ENCODE measurements around the gene KLHL22. TPM values are rescaled to one million over a fixed set of nuclear protein-coding genes. Genes with fewer than 3 reads are reported as not detected.

Gene KLHL22
- total RNA-seq, 1 donor from 2014 or later = 44.7 TPM

GRCh38 chr22:20537983-20538382 lies 42.4 kb upstream of the KLHL22 start:
- TF ChIP-seq, protein P1, sequence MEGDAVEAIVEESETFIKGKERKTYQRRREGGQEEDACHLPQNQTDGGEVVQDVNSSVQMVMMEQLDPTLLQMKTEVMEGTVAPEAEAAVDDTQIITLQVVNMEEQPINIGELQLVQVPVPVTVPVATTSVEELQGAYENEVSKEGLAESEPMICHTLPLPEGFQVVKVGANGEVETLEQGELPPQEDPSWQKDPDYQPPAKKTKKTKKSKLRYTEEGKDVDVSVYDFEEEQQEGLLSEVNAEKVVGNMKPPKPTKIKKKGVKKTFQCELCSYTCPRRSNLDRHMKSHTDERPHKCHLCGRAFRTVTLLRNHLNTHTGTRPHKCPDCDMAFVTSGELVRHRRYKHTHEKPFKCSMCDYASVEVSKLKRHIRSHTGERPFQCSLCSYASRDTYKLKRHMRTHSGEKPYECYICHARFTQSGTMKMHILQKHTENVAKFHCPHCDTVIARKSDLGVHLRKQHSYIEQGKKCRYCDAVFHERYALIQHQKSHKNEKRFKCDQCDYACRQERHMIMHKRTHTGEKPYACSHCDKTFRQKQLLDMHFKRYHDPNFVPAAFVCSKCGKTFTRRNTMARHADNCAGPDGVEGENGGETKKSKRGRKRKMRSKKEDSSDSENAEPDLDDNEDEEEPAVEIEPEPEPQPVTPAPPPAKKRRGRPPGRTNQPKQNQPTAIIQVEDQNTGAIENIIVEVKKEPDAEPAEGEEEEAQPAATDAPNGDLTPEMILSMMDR (IDR thresholded peaks at IDR 0.05) = no peak
- no peak for DNase-seq (ENCODE audit: extremely low spot score, unreplicated experiment)
- Mint-ChIP-seq H3K4me3 (ENCODE audit: unreplicated experiment) (no peak overlapping the region), H3K4me1 (ENCODE audit: unreplicated experiment) (peaks cover 25% of the 10 kb centered on the region), H3K27me3 (ENCODE audit: unreplicated experiment) (no peaks in the 10 kb centered on the region), H3K27ac (ENCODE audit: unreplicated experiment) (no peak overlapping the region), H3K36me3 (ENCODE audit: unreplicated experiment) (peaks cover 31% of the 10 kb centered on the region), H3K9me3 (ENCODE audit: unreplicated experiment) (no peaks in the 10 kb centered on the region)

- H3K27ac Mint-ChIP-seq (ENCODE audit: unreplicated experiment) = no peak overlapping the region
- peaks cover 28% of the 10 kb centered on the region for H3K4me1 Mint-ChIP-seq (ENCODE audit: unreplicated experiment)
- H3K4me3 Mint-ChIP-seq (ENCODE audit: unreplicated experiment) = no peak overlapping the region
- DNase-seq (ENCODE audit: extremely low spot score, unreplicated experiment) = no peak
- H3K36me3 Mint-ChIP-seq (ENCODE audit: unreplicated experiment) = peaks cover 25% of the 10 kb centered on the region
- H3K27me3 Mint-ChIP-seq (ENCODE audit: unreplicated experiment) = no peaks in the 10 kb centered on the region
- no peaks in the 10 kb centered on the region for H3K9me3 Mint-ChIP-seq (ENCODE audit: unreplicated experiment)
- TF ChIP-seq, protein P1 (IDR thresholded peaks at IDR 0.05) = no peak
Measured at GRCh38 chr22:20537325-20537756, 41.7 kb upstream of the KLHL22 start.

DNA sequence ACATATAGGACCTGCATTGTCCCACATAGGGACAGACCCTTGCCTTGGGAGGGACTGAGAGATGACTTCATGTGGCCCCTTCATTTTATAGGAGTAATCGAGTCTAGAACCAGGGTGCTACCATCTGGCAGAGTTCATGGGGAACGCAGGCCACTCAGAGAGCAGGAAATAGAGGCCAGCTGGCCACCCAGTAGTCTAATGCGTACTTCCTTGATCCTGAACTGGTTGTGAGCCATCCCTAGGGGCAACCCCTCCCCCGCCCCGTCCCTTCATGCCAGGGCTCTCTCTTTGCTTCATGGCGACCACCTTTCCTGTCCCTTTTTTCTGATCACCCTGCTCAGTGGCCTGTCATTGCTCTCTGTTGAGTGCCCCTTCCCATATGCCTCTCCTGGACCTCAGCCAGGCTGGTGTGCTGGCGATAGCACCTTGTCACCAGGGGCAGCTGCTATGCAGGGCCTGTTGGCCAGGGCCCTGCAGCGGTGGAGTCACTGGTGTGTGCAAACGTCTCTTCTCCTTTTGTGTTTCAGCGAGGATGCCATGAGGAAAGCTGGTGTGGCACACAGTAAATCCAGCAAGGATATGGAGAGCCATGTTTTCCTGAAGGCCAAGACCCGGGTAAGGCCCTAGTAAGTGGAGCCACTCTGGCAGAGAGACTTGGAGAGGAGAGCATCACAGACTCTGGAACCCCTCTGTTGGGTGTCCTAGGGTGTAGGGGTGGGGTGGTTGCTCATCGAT lies 41.2 kb upstream of the KLHL22 start:
- TF ChIP-seq, protein P1 (IDR thresholded peaks at IDR 0.05) = no peak
- peaks cover 34% of the 10 kb centered on the region for H3K4me1 Mint-ChIP-seq (ENCODE audit: unreplicated experiment)
- DNase-seq (ENCODE audit: extremely low spot score, unreplicated experiment) = no peak
- peaks cover 20% of the 10 kb centered on the region for H3K36me3 Mint-ChIP-seq (ENCODE audit: unreplicated experiment)
- peak overlapping the region; percentile 47 for H3K27ac Mint-ChIP-seq (ENCODE audit: unreplicated experiment)
- no peaks in the 10 kb centered on the region for H3K27me3 Mint-ChIP-seq (ENCODE audit: unreplicated experiment)
- no peak overlapping the region for H3K4me3 Mint-ChIP-seq (ENCODE audit: unreplicated experiment)
- H3K9me3 Mint-ChIP-seq (ENCODE audit: unreplicated experiment) = no peaks in the 10 kb centered on the region

DNA sequence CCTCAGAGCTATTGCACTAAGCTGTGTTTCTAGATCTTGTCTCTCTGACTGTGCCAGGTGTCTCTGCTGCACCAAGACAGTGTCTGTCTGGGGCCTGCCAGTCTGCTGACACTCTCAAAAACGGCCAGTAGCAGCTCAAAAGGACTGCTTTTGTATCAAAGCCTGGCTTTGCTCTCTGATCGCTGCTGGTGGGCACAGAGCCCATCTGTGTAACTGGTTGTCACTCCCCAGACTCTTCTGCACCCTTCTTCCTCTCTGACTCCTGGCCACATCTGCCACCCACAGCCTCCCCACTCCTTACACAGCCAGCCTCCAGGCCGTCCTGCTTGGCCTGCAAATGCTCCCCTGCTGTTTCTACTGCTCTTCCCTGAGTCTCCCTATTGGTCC lies 38.3 kb upstream of the KLHL22 start:
- TF ChIP-seq, protein P1 (IDR thresholded peaks at IDR 0.05) = no peak
- peaks cover 4% of the 10 kb centered on the region for H3K36me3 Mint-ChIP-seq (ENCODE audit: unreplicated experiment)
- H3K4me3 Mint-ChIP-seq (ENCODE audit: unreplicated experiment) = no peak overlapping the region
- peak overlapping the region; percentile 97 for H3K27ac Mint-ChIP-seq (ENCODE audit: unreplicated experiment)
- DNase-seq (ENCODE audit: extremely low spot score, unreplicated experiment) = no peak
- peaks cover 53% of the 10 kb centered on the region for H3K4me1 Mint-ChIP-seq (ENCODE audit: unreplicated experiment)
- no peaks in the 10 kb centered on the region for H3K9me3 Mint-ChIP-seq (ENCODE audit: unreplicated experiment)
- no peaks in the 10 kb centered on the region for H3K27me3 Mint-ChIP-seq (ENCODE audit: unreplicated experiment)

DNA sequence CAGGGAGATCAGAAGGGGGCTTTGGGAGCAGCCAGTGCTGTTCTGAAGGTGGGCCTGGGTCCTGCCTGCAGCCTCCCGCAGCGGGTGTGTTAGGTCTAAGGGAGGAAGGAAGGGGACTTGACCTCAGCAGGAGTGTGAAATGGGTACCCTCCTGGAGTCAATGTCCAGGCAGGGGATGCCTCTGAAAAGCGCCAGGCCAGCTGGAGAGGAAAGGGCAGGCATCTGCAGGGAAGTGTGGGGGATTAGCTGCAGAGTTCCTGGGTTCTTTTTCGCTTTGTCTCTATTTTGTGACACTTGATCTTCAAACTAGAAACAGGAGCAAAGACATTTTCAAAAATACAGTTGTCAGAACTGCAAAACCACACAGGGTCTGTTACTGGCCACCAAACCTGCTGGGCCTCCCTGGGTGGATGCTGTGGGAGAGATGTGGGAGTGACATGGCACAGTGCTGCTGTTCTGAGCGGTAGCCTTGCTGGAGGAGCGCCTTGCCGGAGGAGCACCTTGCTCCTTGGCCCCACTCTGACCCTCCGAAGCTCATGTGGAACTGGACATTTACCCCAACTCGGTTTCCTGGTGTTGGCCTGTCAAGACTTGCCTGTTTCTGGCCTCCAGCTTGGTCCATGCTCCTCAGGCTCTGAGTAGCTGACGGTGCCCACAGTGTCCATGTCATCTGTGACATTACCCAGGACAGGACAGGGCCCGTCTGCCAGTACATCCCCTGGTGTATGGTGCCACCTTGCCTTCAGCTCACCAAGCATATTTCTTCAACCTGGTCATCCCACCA lies 37.7 kb upstream of the KLHL22 start:
- peak overlapping the region; percentile 97 for H3K27ac Mint-ChIP-seq (ENCODE audit: unreplicated experiment)
- no peak overlapping the region for H3K4me3 Mint-ChIP-seq (ENCODE audit: unreplicated experiment)
- TF ChIP-seq, protein P1 (IDR thresholded peaks at IDR 0.05) = no peak
- no peaks in the 10 kb centered on the region for H3K9me3 Mint-ChIP-seq (ENCODE audit: unreplicated experiment)
- H3K36me3 Mint-ChIP-seq (ENCODE audit: unreplicated experiment) = peaks cover 4% of the 10 kb centered on the region
- H3K4me1 Mint-ChIP-seq (ENCODE audit: unreplicated experiment) = peaks cover 53% of the 10 kb centered on the region
- no peaks in the 10 kb centered on the region for H3K27me3 Mint-ChIP-seq (ENCODE audit: unreplicated experiment)
- no peak for DNase-seq (ENCODE audit: extremely low spot score, unreplicated experiment)

All from osteocyte (in vitro differentiated cells).